Urothelium cell line (cell line): ENCODE data around the gene CDC14A.

Source experiments
- DNase-seq: peaks from one replicate; pipeline ENCODE4 v3.0.0; 2011; ENCODE audit warnings: low spot score, mixed read lengths
- FAIRE-seq: peaks from 2 replicates; lab custom pipeline; 2011; peaks lifted over from hg19 to GRCh38; lab: Jason Lieb, UNC

Gene CDC14A

GRCh38 chr1:100526894-100527293 is 174.6 kb downstream of the CDC14A start:
- DNase-seq (no peak), FAIRE-seq (no peak)

DNA sequence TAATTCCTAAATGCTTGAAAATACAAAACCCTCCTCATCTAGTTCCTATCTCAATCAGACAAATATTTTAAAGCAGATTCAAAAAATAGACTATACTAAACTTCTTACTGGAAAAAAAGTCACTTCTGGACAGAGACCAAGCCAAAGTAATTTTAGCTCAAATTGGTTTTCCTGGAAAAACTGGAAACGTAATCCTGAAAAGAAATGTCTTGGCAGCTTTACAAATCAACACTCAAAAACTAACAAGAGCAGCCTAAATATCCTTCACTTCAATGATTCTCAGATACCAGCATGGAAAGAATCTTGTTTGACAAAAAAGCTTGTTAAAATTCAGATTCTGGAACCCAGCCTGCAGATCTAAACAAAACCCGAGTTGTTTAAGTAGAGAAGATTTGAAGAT is 176.6 kb downstream of the CDC14A start:
- DNase-seq (no peak), FAIRE-seq (no peak)

DNA sequence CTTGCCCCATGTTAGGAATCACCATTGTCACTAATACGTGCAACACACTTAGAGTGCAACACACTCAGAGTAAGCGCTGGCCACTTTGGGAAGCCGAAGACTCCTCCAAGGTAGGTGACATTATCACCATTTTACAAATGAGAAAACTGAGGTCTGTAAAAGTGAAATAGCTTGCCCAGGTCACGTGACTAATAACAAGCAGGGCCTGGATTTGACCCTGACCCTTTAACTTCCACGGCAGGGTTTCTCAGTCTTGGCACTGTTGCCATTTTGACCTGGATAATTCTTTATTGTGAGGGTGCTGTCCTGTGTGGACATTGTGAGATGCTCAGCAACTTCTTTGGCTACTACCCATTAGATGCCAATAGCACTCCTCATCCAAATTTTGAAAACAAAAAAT is 177.8 kb downstream of the CDC14A start:
- DNase-seq (no peak), FAIRE-seq (no peak)

GRCh38 chr1:100530880-100531487 is 178.7 kb downstream of the CDC14A start:
- DNase-seq (no peak), FAIRE-seq (no peak)

GRCh38 chr1:100532645-100533044 is 180.3 kb downstream of the CDC14A start:
- no peak for DNase-seq
- FAIRE-seq: no peak

GRCh38 chr1:100535264-100535663 is 183.0 kb downstream of the CDC14A start:
- no peak for DNase-seq
- FAIRE-seq: no peak

GRCh38 chr1:100536031-100536430 is 183.7 kb downstream of the CDC14A start:
- DNase-seq (no peak), FAIRE-seq (no peak)

- DNase-seq: no peak
- no peak for FAIRE-seq
Measured at GRCh38 chr1:100538913-100539835, 186.9 kb downstream of the CDC14A start.

DNA sequence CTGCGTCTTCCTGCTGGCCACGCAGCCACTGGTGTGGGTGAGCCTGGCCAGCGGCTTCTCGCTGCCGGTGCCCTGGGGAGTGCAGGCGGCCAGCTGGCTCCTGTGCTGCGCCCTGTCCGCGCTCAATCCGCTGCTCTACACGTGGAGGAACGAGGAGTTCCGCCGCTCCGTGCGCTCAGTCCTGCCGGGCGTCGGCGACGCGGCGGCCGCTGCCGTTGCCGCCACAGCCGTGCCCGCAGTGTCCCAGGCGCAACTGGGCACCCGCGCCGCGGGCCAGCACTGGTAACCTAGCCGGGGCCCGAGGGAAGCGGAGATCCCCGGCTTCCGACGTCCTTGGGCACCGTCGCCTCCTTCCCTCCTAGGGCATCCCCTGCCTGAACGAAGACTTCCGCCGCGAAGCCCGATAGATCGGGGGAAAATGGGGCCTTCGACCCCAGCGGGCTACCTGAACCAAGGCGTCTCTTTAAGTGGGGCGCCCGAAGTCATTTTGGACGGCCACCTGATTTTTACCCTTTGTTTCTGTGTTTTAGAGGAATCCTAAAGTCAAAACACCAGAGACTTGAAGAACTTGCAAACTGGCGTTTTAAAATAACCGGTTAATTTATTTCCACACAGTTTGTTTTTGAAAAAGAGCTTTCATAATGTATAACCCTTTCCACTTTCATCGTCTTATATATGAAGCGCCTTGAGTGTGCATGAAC is 187.7 kb downstream of the CDC14A start:
- no peak for FAIRE-seq
- DNase-seq: no peak

- DNase-seq (no peak), FAIRE-seq (no peak)
Measured at GRCh38 chr1:100542285-100542684, 190.0 kb downstream of the CDC14A start.

- DNase-seq (no peak), FAIRE-seq (no peak)
Measured at GRCh38 chr1:100543640-100544039, 191.3 kb downstream of the CDC14A start.

- FAIRE-seq (no peak), DNase-seq (no peak)
Measured at GRCh38 chr1:100544791-100545190, 192.5 kb downstream of the CDC14A start.

DNA sequence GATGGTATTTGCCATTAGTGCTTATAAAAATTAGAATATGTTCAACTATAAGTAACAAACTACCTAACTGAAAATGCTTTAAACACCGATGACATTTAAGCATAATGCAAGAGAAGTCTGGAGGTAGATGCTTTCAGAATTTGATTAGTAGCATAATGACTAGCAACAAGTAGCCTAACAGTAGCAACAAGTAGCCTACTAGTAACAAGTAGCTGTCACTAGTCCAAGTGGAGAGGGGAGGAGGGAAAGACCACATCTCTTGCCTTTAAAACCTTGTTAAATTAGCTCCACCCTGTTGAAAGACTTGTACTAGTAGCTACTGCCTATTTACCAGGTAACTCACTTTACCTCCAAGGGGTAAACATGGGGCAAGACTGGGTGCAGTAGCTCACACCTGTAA is 193.5 kb downstream of the CDC14A start:
- FAIRE-seq (no peak), DNase-seq (no peak)

DNA sequence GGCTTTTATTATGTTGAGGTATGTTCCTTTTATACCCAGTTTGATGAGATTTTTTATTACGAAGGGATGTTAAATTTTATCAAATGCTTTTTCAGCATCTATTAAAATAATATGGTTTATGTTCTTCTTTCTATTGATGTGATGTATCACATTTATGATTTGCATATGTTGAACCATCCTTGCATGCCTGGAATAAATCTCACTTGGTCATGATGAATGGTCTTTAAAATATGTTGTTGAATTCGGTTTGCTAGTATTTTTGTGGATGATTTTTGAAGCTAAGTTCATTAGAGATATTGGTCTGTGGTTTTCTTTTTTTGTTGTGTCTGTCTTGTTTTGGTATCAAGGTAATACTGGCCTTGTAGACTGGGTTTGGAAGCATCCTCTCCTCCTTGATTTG is 199.7 kb downstream of the CDC14A start:
- DNase-seq (no peak), FAIRE-seq (no peak)

- FAIRE-seq (no peak), DNase-seq (no peak)
Measured at GRCh38 chr1:100552922-100553321, 200.6 kb downstream of the CDC14A start.

DNA sequence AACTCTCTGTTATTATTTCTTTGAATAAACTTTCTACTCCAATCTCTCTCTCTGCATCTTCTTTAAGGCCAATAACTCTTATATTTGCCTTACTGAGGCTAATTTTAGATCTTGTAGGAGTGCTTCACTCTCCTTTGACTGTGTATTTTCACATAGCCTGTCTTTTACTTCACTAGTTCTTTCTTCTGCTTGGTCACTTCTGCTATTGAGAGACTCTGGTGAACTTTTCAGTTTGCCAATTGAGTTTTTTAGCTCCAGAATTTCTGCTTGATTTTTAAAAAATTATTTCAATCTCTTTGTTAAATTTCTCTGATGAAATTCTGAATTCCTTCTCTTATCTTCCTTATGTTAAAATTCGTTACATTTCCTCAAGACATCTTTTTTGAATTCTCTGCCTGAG is 203.9 kb downstream of the CDC14A start:
- no peak for FAIRE-seq
- no peak for DNase-seq

DNA sequence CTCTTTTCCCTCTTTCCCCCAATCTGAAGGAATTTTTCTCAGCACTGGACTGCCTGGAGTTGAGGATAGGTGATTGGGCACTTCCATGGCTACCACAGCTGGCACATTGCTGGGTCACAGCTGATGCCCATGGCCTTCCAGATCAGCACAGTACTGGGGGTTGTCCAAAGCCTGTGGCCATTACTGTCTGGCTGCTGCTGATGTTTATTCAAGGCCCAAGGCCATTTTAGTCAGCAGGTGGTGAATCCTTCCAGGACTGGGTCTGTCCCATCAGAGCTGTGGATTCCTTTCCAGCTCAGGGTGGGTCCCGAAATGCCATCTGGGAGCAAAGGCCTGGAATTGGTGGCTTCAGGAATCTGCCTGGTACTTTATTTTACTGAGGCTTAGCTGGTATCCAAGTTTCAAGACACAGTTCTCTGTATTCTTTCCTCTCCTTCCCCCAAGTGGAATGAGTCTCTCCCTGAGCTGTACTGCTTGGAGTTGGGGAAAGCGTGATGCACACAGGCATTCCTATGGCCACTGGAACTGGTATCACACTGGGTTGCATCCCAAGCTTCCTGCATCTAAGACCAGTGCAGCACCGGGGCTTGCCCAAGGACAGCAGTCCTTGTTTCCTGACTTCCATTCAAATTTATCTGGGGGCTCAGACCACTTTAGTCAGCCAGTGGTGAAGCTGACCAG is 204.8 kb downstream of the CDC14A start:
- FAIRE-seq: no peak
- no peak for DNase-seq

DNA sequence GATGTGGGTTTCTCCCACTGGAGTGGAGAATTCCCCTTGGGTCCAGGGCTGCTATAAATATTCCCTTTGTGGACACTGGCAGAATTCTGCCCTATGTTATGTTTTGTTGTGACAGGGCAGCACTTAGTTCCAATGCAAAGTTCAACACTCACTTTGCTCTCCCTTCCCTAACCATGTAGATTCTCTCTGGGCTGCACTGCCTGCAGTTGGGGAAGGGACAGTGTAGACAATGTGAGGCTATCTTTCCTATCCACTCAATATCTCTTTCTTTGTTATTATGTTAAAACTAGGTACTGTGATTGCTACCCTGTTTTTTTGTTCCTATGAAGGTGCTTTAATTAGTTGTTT is 205.3 kb downstream of the CDC14A start:
- DNase-seq: no peak
- FAIRE-seq: no peak

GRCh38 chr1:100565533-100565932 is 213.2 kb downstream of the CDC14A start:
- FAIRE-seq (no peak), DNase-seq (no peak)

DNA sequence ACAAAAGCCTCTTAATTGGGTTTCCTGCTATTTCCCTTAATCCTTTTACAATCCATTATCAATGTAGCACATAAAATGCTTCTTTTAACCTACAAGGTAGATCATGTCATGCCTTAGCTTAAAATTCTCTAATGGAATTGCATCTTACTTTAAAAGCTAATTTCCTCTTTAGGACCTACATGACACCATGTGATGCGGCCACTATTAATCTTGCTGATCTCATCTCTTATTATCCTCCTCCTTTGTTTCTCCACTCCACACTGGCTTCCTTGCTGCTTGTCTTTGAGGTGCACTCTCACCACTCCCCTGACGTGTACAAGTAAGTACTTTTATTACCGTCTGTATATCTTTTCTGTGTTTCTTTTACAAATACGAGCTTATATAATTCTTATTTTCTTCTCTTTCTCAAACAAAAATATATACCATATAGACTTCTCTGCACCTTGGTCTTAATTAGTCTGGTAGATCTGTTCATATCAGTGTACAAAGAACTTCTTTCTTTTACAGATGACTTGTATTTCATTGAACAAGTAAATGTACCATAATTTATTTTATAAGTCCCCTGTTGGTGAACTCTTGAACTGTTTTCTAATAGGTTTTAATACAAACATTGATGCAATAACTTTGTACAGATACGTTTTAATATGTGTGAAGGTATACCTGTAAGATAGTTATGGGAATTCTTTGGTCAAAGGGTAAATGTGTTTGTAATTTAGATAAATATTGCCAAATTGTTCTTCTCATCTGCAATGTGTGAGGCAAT is 213.8 kb downstream of the CDC14A start:
- FAIRE-seq (no peak), DNase-seq (no peak)

DNA sequence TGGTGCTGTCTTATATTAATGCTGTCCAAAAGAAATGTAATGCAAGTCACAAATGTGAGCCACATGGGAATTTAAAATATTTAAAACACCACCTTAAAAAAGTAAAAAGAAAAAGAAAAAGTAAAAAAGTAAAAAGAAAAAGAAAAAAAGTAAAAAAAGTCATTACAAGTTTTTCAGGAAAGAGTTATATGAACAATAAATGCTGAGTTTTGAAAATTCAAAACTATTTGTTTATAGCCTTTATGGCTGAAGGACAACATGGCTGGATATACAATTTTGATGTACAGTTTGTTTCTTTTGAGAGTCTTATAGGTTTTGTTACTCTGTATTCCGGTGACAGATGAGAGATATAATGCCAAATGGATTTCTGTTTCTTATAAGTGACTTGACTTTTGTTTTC is 214.8 kb downstream of the CDC14A start:
- no peak for FAIRE-seq
- DNase-seq: no peak
